ENCODE measurements around the gene TTC7B.

Gene TTC7B

GRCh38 chr14:90815822-90816662, at the start of gene TTC7B:
Gene TTC7B (minus strand): TSS chr14:90816430. CDS start chr14:90816295, 135 bp downstream.
- no peaks in the 10 kb centered on the region for H3K4me1 ChIP-seq (ENCODE audit: insufficient read depth, low read length, severe bottlenecking)
- no peak within 1 kb of the TSS for H3K27ac ChIP-seq (ENCODE audit: low read depth, low read length, poor library complexity, severe bottlenecking)
- TF ChIP-seq CTCF (IDR thresholded peaks at IDR 0.05; ENCODE audit: low read length): no peak
- no peak for TF ChIP-seq EZH2 (IDR thresholded peaks at IDR 0.05; ENCODE audit: borderline replicate concordance, low read length)
- H2AFZ ChIP-seq (ENCODE audit: low read length): no peak within 1 kb of the TSS
- H3K36me3 ChIP-seq (ENCODE audit: insufficient read depth, low read length): no peaks in the 10 kb centered on the region
- no peak within 1 kb of the TSS for H3K4me3 ChIP-seq (ENCODE audit: low read depth, low read length, poor library complexity, severe bottlenecking)
- H3K79me2 ChIP-seq (ENCODE audit: insufficient read depth, low read length): no peaks in the 10 kb centered on the region
- H4K20me1 ChIP-seq (ENCODE audit: insufficient read depth, low read length): no peaks in the 10 kb centered on the region
- no peaks in the 10 kb centered on the region for H3K9me2 ChIP-seq (ENCODE audit: low read depth, low read length)
- H3K9ac ChIP-seq (ENCODE audit: low read length): no peak within 1 kb of the TSS
- no peak within 1 kb of the TSS for H3K4me2 ChIP-seq (ENCODE audit: low read length)
- H3K9me3 ChIP-seq (ENCODE audit: low read length): no peaks in the 10 kb centered on the region
- H3K27me3 ChIP-seq (ENCODE audit: insufficient read depth, low read length): 0 out of 2 replicates have a peak, but pooled peaks cover 9% of the 10 kb centered on the region
- H3F3A ChIP-seq (ENCODE audit: insufficient read depth, low read length): no peaks in the 10 kb centered on the region

GRCh38 chr14:90864741-90865140, 48.5 kb upstream of the TTC7B start:
- Histone ChIP-seq H3K4me3 (ENCODE audit: low read depth, low read length, poor library complexity, severe bottlenecking) (no peak overlapping the region), H3K9me2 (ENCODE audit: low read depth, low read length) (no peaks in the 10 kb centered on the region), H3K4me1 (ENCODE audit: insufficient read depth, low read length, severe bottlenecking) (no peaks in the 10 kb centered on the region), H3F3A (ENCODE audit: insufficient read depth, low read length) (no peaks in the 10 kb centered on the region), H2AFZ (ENCODE audit: low read length) (no peak overlapping the region), H3K9me3 (ENCODE audit: low read length) (no peaks in the 10 kb centered on the region), H3K9ac (ENCODE audit: low read length) (no peak overlapping the region), H3K36me3 (ENCODE audit: insufficient read depth, low read length) (no peaks in the 10 kb centered on the region), H3K79me2 (ENCODE audit: insufficient read depth, low read length) (no peaks in the 10 kb centered on the region), H3K4me2 (ENCODE audit: low read length) (no peak overlapping the region), H4K20me1 (ENCODE audit: insufficient read depth, low read length) (no peaks in the 10 kb centered on the region), H3K27me3 (ENCODE audit: insufficient read depth, low read length) (no peaks in the 10 kb centered on the region), H3K27ac (ENCODE audit: low read depth, low read length, poor library complexity, severe bottlenecking) (no peak overlapping the region)
- no peak for TF ChIP-seq CTCF (IDR thresholded peaks at IDR 0.05; ENCODE audit: low read length)
- no peak for TF ChIP-seq EZH2 (IDR thresholded peaks at IDR 0.05; ENCODE audit: borderline replicate concordance, low read length)

- Histone ChIP-seq H3K4me2 (ENCODE audit: low read length) (no peak overlapping the region), H3K4me1 (ENCODE audit: insufficient read depth, low read length, severe bottlenecking) (no peaks in the 10 kb centered on the region), H4K20me1 (ENCODE audit: insufficient read depth, low read length) (no peaks in the 10 kb centered on the region), H3K9me2 (ENCODE audit: low read depth, low read length) (no peaks in the 10 kb centered on the region), H2AFZ (ENCODE audit: low read length) (no peak overlapping the region), H3K27me3 (ENCODE audit: insufficient read depth, low read length) (no peaks in the 10 kb centered on the region), H3K27ac (ENCODE audit: low read depth, low read length, poor library complexity, severe bottlenecking) (no peak overlapping the region), H3K79me2 (ENCODE audit: insufficient read depth, low read length) (no peaks in the 10 kb centered on the region), H3F3A (ENCODE audit: insufficient read depth, low read length) (no peaks in the 10 kb centered on the region), H3K36me3 (ENCODE audit: insufficient read depth, low read length) (no peaks in the 10 kb centered on the region), H3K4me3 (ENCODE audit: low read depth, low read length, poor library complexity, severe bottlenecking) (no peak overlapping the region), H3K9ac (ENCODE audit: low read length) (no peak overlapping the region), H3K9me3 (ENCODE audit: low read length) (no peaks in the 10 kb centered on the region)
- TF ChIP-seq CTCF (IDR thresholded peaks at IDR 0.05; ENCODE audit: low read length) (no peak), EZH2 (IDR thresholded peaks at IDR 0.05; ENCODE audit: borderline replicate concordance, low read length) (no peak)
Measured at GRCh38 chr14:90858511-90858910, 42.3 kb upstream of the TTC7B start.
